ENCODE data around the gene KCNN3. TPM values are rescaled to one million over a fixed set of nuclear protein-coding genes. Genes with fewer than 3 reads are reported as not detected.
"Not testable (repeated sequence)": the region's sequence is repeated elsewhere in the genome, so short reads cannot be mapped to it uniquely, and the experiment has no call there.

The KCNN3 gene
- total RNA-seq, 1 experiment from 2014 or later: 0.07 TPM

- no peak for DNase-seq (ENCODE audit: unreplicated experiment)
- CTCF ChIA-PET: interaction anchor here (0.6 to 1.3 kb wide), 2 partner anchors 13 to 611 kb away, joined by 3 to 6 read pairs; no protein-coding TSS in a partner anchor
Observed at GRCh38 chr1:154682254-154682653, 187.8 kb downstream of the KCNN3 start.

DNA sequence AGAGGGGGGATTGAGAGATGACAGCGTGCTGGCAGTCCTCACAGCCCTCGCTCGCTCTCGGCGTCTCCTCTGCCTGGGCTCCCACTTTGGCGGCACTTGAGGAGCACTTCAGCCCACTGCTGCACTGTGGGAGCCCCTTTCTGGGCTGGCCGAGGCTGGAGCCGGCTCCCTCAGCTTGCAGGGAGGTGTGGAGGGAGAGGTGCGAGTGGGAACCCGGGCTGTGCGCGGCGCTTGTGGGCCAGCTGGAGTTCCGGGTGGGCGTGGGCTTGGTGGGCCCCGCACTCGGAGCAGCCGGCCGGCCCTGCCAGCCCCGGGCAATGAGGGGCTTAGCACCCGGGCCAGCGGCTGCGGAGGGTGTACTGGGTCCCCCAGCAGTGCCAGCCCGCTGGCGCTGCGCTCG is 192.2 kb downstream of the KCNN3 start:
- DNase-seq (ENCODE audit: unreplicated experiment); H3K36me3 Mint-ChIP-seq (ENCODE audit: insufficient read depth, unreplicated experiment); H3K27ac Mint-ChIP-seq (ENCODE audit: low read depth, unreplicated experiment); H3K9me3 Mint-ChIP-seq (ENCODE audit: unreplicated experiment); H3K4me3 Mint-ChIP-seq (ENCODE audit: unreplicated experiment); BruUV-seq (replicated peaks); intact Hi-C loops (cut with micrococcal nuclease); H3K4me1 Mint-ChIP-seq (ENCODE audit: insufficient read depth, unreplicated experiment); POLR2A ChIA-PET: not testable (repeated sequence)
- peaks cover 16% of the 10 kb centered on the region for H3K27me3 Mint-ChIP-seq (ENCODE audit: insufficient read depth, unreplicated experiment)
- CTCF ChIA-PET: interaction anchor here (1.1 kb wide), 1 partner anchor 8 kb away, joined by 5 read pairs; no protein-coding TSS in a partner anchor

More at GRCh38 chr1:154682254-154682653, 187.8 kb downstream of the KCNN3 start:
- POLR2A ChIA-PET: no interaction called here
- BruUV-seq (replicated peaks): no TSS peak
- Mint-ChIP-seq H3K4me3 (ENCODE audit: unreplicated experiment) (no peak overlapping the region), H3K9me3 (ENCODE audit: unreplicated experiment) (no peaks in the 10 kb centered on the region), H3K27me3 (ENCODE audit: insufficient read depth, unreplicated experiment) (peaks cover 51% of the 10 kb centered on the region), H3K27ac (ENCODE audit: low read depth, unreplicated experiment) (no peak overlapping the region), H3K4me1 (ENCODE audit: insufficient read depth, unreplicated experiment) (no peaks in the 10 kb centered on the region), H3K36me3 (ENCODE audit: insufficient read depth, unreplicated experiment) (peaks cover 6% of the 10 kb centered on the region)
- intact Hi-C loops (cut with micrococcal nuclease): no loop called here
- TF ChIP-seq CTCF (IDR thresholded peaks at IDR 0.05; ENCODE audit: unreplicated experiment): no peak

- H3K27me3 Mint-ChIP-seq (ENCODE audit: insufficient read depth, unreplicated experiment); intact Hi-C loops (cut with micrococcal nuclease); H3K27ac Mint-ChIP-seq (ENCODE audit: low read depth, unreplicated experiment); CTCF ChIA-PET; H3K9me3 Mint-ChIP-seq (ENCODE audit: unreplicated experiment); H3K36me3 Mint-ChIP-seq (ENCODE audit: insufficient read depth, unreplicated experiment); BruUV-seq (replicated peaks); H3K4me1 Mint-ChIP-seq (ENCODE audit: insufficient read depth, unreplicated experiment); DNase-seq (ENCODE audit: unreplicated experiment); H3K4me3 Mint-ChIP-seq (ENCODE audit: unreplicated experiment); POLR2A ChIA-PET: not testable (repeated sequence)
Observed at GRCh38 chr1:154676847-154677246, 193.2 kb downstream of the KCNN3 start.

GRCh38 chr1:154674456-154674855 is 195.6 kb downstream of the KCNN3 start:
- H3K36me3 Mint-ChIP-seq (ENCODE audit: insufficient read depth, unreplicated experiment); DNase-seq (ENCODE audit: unreplicated experiment); POLR2A ChIA-PET; H3K27me3 Mint-ChIP-seq (ENCODE audit: insufficient read depth, unreplicated experiment); intact Hi-C loops (cut with micrococcal nuclease); H3K9me3 Mint-ChIP-seq (ENCODE audit: unreplicated experiment); H3K4me3 Mint-ChIP-seq (ENCODE audit: unreplicated experiment); BruUV-seq (replicated peaks); H3K27ac Mint-ChIP-seq (ENCODE audit: low read depth, unreplicated experiment); H3K4me1 Mint-ChIP-seq (ENCODE audit: insufficient read depth, unreplicated experiment): not testable (repeated sequence)
- CTCF ChIA-PET: interaction anchor here (0.6 kb wide), 1 partner anchor 456 kb away, joined by 3 read pairs; no protein-coding TSS in a partner anchor

DNA sequence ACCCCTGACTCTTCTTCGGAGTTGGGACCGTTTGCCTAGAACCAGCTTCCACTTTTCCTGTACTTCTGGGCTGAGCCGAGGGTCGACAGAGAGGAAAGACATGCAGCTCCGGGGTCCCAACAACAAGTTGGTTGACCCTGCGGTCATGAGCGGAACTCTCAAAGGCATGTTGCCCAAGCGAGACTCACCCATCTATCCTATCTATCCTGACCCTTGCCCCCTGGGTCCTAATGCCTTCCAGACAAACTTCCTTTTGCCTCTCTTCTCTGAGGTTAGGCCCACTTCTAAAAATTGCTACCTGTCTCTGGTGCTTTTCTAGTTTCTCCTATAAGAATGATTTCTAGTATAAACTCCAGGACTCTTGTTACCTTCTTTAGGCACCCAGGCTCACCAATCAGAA is 197.8 kb downstream of the KCNN3 start:
- H3K4me3 Mint-ChIP-seq (ENCODE audit: unreplicated experiment); BruUV-seq (replicated peaks); H3K9me3 Mint-ChIP-seq (ENCODE audit: unreplicated experiment); intact Hi-C loops (cut with micrococcal nuclease); H3K27me3 Mint-ChIP-seq (ENCODE audit: insufficient read depth, unreplicated experiment); H3K36me3 Mint-ChIP-seq (ENCODE audit: insufficient read depth, unreplicated experiment); H3K27ac Mint-ChIP-seq (ENCODE audit: low read depth, unreplicated experiment); H3K4me1 Mint-ChIP-seq (ENCODE audit: insufficient read depth, unreplicated experiment); DNase-seq (ENCODE audit: unreplicated experiment): not testable (repeated sequence)
- CTCF ChIA-PET: interaction anchor here (0.7 to 2.1 kb wide), 4 partner anchors 177 to 206 kb away, joined by 3 to 16 read pairs (median 4); no protein-coding TSS in a partner anchor
- POLR2A ChIA-PET: interaction anchor here (0.7 to 1.6 kb wide), 2 partner anchors 204 to 272 kb away, joined by 3 to 5 read pairs; no protein-coding TSS in a partner anchor

- H3K27ac Mint-ChIP-seq (ENCODE audit: low read depth, unreplicated experiment); H3K36me3 Mint-ChIP-seq (ENCODE audit: insufficient read depth, unreplicated experiment); H3K9me3 Mint-ChIP-seq (ENCODE audit: unreplicated experiment); H3K4me1 Mint-ChIP-seq (ENCODE audit: insufficient read depth, unreplicated experiment); DNase-seq (ENCODE audit: unreplicated experiment); H3K4me3 Mint-ChIP-seq (ENCODE audit: unreplicated experiment); BruUV-seq (replicated peaks); intact Hi-C loops (cut with micrococcal nuclease); H3K27me3 Mint-ChIP-seq (ENCODE audit: insufficient read depth, unreplicated experiment): not testable (repeated sequence)
- ChIA-PET CTCF (interaction anchor here (0.5 to 2.1 kb wide), 10 partner anchors 112 to 237 kb away, joined by 3 to 16 read pairs (median 3); no protein-coding TSS in a partner anchor), POLR2A (interaction anchor here (0.7 to 1.6 kb wide), 2 partner anchors 204 to 273 kb away, joined by 3 to 5 read pairs; no protein-coding TSS in a partner anchor)
Observed at GRCh38 chr1:154671412-154671811, 198.7 kb downstream of the KCNN3 start.

- BruUV-seq (replicated peaks); H3K4me3 Mint-ChIP-seq (ENCODE audit: unreplicated experiment); H3K36me3 Mint-ChIP-seq (ENCODE audit: insufficient read depth, unreplicated experiment); H3K27ac Mint-ChIP-seq (ENCODE audit: low read depth, unreplicated experiment); intact Hi-C loops (cut with micrococcal nuclease); H3K9me3 Mint-ChIP-seq (ENCODE audit: unreplicated experiment); H3K4me1 Mint-ChIP-seq (ENCODE audit: insufficient read depth, unreplicated experiment); DNase-seq (ENCODE audit: unreplicated experiment): not testable (repeated sequence)
- ChIA-PET POLR2A (interaction anchor here (1.2 to 1.7 kb wide), 5 partner anchors 205 to 329 kb away, joined by 3 to 11 read pairs (median 5); partner anchors contain the start of gene PMVK), CTCF (interaction anchor here (0.5 to 4.5 kb wide), 56 partner anchors 8 to 1408 kb away, joined by 3 to 113 read pairs (median 5); partner anchors contain the start of genes CHRNB2 and KCNN3)
- H3K27me3 Mint-ChIP-seq (ENCODE audit: insufficient read depth, unreplicated experiment): peaks cover 17% of the 10 kb centered on the region
Observed at GRCh38 chr1:154670310-154671270, 199.5 kb downstream of the KCNN3 start.
